ENCODE measurements around the gene WARS2.
"Not testable (repeated sequence)": the region's sequence is repeated elsewhere in the genome, so short reads cannot be mapped to it uniquely, and the experiment has no call there.

WARS2 gene

DNA sequence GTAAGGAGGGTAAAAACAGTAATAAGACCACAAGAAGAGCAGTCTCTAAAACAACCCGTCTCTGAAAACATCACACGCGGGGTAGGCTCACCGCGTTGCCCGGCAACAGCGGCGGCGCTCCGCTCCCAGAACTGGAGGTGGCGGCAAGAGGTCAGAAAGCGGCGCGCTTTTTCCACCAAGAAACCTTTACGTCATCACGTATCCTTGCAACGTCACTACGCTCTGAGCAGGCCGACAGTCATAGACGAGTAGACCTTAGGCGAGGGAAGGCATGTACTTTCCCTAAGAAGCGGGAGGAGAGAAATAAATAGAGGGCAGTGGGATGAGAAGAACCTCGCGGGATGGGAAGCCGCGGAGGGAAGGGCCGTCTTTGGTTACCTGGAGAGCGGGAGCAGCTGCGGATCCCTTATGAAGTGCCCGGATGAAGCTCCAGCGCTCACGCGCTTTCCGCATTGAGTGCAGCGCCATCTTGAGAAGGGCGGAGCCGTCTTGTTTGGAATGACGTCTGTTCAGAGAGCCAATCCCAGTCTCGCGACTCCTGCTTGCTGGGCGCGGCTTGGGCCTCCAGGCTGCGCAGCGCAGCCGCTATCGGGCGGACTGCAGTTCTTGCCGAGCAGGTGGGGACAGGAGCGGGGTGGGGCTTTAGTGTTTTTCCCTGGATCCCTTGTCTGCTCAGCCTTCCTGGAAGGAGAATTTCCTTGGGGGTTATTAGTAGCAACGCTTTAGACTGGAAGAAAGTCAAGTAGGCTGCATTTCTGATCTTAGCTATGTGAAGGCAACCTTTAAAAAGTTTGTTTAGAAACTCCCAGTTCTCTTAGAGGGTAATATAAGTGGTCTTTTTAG lies at the start of gene WARS2:
Gene WARS2 (minus strand): TSS at position 477 of the 843 bp plus-strand sequence. CDS start 9 bp downstream, at position 468.
- DNase-seq, result peak; percentile 31

DNA sequence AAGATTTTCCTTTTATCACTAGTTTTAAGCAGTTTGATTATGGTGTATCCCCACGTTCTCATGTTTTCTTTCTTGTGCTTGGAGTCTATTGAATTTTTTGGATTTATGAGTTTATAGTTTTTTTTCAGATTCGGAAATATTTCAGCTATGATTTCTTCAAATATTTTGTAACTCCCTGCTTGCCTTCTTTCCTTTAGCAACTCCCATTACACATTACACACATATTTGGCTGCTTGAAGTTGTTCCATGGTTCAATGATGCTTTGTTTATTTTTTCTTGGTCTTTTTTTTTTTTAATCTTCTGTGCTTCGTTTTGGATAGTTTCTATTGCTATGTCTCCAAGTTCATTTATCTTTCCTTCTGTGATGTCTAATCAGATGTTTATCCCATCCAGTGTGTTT lies 48.5 kb upstream of the WARS2 start:
- DNase-seq, result no peak

DNA sequence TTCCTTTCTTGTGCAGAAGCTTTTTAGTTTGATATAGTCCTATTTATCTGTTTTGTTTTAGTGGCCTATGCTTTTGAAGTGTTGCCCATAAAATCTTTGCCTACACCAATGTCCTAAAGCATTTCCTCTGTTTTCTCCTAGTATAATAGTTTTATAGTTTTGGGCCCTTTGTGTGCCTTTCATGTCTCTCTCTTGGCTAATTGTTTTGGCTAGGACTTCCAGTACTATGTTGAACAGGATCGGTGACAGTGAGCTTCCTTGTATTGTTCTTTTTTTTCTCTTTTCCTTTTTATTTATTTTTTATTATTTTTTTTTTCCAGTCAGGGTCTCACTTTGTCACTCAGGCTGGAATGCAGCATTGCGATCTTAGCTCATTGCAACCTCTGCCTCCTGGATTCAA lies 47.0 kb upstream of the WARS2 start:
- DNase-seq, result no peak

DNA sequence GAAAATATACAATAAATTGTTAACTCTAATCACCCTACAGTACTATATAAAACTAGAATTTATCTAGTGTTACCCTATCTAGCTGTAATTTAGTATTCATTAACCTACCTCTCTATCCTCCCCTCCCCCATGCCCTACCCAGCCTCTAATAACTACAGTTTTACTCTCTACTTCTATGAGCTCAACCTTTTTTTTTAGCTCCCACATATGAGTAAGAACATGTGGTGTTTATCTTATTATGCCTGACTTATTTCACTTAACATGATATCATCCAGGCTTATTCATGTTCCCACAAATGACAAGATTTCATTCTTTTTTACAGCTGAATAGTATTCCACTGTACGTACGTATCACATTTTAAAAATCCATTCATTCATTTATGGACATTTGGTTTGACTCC lies 46.0 kb upstream of the WARS2 start:
- no peak for DNase-seq

DNA sequence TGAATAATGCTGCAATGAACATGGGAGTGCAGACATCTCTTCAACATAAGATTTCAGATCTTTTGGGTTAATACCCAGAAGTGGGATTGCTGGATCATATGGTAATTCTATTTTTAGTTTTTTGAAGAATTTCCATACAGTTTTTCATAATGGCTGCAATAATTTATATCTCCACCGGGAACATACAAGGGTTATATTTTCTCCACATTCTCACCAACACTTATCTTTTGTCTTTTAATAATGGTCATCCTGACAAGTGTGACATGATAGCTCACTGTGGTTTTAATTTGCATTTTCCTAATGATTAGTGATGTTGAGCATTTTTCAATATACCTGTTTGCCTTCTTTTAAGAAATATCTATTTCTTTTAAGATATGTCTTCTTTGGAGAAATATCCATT lies 44.5 kb upstream of the WARS2 start:
- no peak for DNase-seq

DNA sequence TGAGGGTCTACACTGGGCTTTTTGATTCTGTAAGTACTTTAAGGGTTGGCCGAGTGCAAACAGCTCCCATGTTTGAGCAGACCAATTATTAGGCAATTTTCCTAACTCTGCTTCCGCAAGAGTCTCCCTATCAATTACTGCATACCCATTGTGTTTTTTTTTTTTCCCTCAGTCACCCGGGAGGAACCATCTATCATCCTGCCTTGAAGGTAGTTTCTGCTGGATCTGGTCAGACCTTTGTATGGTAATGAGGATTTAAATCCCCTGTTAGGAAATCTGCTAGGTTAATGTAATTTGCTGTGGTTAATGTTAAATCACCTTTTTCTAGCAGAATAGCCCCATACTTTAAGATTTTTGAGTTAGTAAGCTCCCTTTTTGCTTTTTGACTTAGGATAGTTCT lies 40.8 kb upstream of the WARS2 start:
- DNase-seq, result no peak

DNA sequence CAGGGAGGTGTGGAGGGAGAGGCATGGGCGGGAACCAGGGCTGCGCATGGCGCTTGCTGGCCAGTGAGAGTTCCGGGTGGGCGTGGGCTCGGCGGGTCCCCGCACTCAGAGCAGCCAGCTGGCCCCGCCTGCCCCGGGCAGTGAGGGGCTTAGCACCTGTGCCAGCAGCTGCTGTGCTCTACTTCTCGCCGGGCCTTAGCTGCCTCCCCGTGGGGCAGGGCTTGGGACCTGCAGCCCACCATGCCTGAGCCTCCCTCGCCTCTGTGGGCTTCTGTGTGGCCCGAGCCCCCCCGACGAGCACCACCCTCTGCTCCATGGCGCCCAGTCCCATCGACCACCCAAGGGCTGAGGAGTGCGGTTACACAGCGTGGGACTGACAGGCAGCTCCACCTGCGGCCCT lies 38.6 kb upstream of the WARS2 start:
- DNase-seq, result no peak

DNA sequence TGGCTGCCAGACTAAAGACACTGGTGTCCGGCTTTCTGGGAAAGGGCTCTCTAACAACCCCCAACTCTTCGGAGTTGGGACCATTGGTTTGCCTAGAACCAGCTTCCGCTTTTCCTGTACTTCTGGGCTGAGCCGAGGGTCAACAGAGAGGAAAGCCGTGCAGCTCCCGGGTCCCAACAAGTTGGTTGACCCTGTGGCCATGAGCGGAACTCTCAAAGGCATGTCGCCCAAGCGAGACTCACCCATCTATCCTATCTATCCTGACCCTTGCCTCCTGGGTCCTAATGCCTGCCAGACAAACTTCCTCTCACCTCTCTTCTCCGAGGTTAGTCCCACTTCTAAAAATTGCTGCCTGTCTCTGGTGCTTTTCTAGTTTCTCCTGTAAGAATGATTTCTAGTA lies 32.5 kb upstream of the WARS2 start:
- DNase-seq, result not testable (repeated sequence)

DNA sequence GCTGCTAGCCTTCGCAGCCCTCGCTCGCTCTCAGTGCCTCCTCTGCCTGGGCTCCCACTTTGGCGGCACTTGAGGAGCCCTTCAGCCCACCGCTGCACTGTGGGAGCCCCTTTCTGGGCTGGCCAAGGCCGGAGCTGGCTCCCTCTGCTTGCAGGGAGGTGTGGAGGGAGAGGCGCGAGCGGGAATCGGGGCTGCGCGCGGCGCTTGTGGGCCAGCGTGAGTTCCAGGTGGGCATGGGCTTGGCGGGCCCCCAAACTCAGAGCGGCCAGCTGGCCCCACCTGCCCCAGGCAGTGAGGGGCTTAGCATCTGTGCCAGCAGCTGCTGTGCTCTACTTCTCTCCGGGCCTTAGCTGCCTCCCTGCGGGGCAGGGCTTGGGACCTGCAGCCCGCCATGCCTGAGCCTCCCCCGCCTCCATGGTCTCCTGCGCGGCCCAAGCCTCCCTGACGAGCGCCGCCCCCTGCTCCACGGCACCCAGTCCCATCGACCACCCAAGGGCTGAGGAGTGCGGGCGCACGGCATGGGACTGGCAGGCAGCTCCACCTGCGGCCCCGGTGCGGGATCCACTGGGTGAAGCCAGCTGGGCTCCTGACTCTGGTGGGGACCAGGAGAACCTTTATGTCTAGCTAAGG lies 31.0 kb upstream of the WARS2 start:
- not testable (repeated sequence) for DNase-seq

DNA sequence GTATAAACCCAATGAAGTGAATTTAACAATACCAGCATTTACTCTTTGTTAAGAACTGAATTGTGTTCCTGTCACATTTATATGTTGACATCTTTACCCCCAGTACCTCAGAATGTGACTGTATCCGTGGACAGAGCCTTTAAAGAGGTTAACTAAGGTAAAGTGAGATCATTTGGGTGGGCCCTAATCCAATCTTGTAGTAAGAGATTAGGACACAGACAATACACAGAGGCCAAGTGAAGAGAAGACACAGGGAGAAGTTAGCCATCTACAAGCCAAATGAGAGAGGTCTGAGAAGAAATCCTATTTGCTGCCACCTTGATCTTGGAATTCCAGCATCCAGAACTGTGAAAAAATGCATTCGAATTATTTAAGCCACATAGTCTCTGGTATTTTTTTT lies 22.9 kb upstream of the WARS2 start:
- no peak for DNase-seq

DNA sequence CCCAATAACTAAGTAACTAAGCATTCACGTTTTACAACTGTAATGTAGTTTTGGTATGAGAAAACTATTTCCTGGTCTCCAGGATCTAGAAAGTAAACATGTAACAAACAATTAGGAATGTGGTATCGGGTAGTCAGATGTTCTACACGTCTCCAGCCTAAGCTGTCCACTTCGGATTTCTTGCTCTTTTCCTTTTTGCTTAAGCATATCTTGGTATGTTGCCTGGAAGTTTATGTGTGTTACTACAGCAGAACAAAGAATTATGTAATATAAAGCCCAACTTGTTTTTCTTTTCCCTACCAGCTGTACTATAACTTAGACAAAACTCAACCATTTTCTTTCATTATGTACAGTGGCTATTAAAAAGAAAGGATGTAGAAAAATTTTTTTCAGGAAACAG lies 20.4 kb upstream of the WARS2 start:
- no peak for DNase-seq

DNA sequence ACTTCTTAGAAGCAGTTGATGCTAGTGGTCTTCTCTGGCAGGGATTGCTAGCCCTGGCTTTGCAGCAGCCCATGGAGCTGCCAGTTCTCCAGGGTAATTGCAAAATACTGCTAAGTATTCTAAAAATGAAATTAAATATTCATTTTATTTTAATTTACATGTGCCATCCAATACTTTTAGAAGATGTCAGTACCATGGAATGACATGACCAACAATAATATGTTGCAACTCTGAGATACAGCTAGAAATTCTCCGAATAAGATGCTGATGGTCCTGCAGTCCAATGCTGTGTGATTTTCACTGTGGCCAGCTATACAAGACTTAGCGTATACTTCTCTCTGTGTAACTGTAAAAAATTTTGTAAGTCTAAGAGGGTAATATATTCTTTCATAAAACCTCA lies 20.0 kb upstream of the WARS2 start:
- DNase-seq, result no peak

DNA sequence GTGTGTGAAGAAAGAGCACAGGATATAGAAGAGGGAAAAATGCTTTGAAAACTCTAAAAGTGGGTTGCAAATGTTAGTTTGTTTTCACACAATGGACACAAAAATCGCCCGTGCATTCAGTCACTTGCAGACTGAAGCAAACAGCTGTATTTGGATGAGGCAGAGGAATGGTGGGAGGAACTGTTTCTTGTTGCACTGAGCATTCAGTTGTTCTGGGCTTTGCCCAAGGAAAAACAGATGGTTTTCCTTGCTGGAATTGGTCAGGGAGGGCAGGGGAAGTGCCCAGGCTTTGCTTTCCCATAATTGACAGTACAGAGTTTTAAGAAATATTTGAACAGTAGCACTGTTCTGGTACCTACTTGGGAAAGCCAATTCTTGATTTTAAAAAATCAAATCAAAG lies 19.5 kb upstream of the WARS2 start:
- no peak for DNase-seq

DNA sequence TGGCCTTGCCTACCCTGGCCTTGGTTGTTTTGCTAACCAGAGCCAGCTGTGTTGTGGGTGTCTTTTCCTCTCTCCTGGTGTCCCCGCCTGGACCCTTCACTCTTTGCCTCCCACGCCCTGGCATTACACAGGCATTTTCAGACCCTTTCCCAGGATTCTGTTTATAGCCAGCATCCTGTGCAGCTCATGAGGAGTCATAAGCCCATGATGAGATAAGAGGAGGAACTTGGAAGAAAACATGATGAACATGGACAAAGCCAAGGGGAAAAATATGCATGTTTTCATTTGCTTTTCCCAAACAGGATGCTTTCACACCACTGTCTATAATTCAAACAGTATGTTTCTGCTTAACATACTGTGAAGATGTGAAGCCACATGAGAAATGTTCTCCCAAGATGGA lies 18.7 kb upstream of the WARS2 start:
- no peak for DNase-seq

DNA sequence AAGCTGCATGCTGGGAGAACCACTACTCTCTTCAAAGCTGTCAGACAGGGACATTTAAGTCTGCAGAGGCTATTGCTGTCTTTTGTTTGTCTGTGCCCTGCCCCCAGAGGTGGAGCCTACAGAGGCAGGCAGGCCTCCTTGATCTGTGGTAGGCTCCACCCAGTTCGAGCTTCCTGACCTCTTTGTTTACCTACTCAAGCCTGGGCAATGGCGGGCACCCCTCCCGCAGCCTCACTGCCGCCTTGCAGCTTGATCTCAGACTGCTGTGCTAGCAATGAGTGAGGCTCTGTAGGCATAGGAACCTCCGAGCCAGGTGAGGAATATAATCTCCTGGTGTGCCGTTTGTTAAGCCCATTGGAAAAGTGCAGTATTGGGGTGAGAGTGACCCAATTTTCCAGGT lies 16.3 kb upstream of the WARS2 start:
- DNase-seq, result not testable (repeated sequence)

DNA sequence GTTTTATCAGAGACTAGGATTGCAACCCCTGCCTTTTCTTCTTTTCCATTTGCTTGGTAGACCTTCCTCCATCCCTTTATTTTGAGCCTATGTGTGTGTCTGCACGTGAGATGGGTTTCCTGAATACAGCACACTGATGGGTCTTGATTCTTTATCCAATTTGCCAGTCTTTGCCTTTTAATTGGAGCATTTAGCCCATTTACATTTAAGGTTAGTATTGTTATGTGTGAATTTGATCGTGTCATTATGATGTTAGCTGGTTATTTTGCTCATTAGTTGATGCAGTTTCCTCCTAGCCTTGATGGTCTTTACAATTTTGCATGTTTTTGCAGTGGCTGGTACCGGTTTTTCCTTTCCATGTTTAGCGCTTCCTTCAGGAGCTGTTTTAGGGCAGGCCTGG lies 14.6 kb upstream of the WARS2 start:
- not testable (repeated sequence) for DNase-seq

DNA sequence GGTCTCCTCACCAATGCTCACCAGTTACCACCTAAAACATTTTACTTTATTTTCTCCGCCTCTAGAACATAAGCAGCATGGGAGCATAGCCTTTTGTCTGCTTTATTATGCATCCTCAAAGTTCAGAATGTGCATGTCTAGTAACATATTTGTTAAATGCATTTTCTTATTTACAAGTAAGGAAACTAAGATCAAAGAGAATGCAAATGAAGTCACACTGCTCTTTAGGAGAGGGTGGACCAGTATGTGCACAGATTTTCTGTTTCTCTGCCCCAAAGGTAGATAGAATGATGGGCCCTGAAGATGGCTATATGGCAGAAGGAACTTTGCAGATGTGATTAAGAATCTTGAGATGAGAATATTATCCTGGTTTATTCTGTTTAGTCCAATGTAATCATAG lies 9.7 kb upstream of the WARS2 start:
- DNase-seq, result no peak

DNA sequence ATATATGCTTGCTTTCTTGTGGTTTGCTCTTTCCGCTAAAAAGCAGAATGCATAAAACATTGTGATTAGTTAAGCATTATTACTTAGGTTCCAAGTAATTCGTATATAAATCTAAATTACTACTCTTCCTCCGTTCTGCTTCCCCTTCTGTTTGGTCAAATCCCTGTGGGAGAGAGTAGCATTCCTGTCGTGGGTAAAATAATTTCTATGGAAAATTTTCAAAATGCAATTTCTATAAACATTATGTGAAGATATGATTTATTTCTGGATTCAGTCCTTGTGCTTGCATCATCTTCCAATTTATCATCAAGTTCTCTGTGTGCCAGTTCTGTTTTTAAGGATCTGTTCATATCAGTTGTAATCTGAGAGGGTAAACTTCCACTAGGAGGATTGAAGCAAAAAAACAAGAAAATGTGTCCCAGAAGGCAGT lies 7.2 kb upstream of the WARS2 start:
- DNase-seq, result no peak

DNA sequence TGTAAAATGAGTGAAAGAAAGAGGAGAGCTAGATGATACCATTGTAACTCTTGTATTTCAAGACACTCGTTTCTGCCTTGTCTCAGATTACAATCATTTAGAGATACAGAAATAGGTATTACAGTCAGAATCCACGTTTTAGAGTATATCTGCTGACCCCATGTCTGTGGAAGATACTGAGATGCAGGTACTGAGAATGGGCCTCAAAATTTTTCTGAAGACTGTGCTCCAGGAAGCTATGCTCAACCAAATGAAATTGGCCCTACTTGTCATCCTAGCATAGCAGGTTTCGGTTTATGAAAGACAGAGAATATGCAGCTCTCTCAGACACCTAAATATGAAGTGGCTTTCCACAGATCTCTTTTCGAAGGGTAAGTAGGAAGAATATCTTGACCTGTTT lies 6.0 kb upstream of the WARS2 start:
- DNase-seq, result no peak

DNA sequence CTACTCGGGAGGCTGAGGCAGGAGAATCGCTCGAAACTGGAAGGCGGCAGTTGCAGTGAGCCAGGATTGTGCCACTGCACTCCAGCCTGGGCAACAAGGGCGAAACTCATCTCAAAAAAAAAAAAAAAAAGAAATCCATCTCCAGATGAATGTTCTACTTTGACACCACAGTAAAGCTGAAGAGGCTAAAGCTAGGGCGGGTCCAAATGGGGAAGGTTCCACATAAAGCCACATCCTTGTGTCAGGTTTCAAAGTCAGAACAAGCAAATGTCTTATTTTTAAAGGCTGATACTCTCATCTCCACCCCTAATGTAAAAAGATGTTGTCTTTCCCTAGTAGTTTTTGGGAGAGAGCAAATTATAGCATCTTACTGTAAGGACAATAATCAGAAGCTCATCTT lies 4.4 kb upstream of the WARS2 start:
- DNase-seq, result no peak

DNA sequence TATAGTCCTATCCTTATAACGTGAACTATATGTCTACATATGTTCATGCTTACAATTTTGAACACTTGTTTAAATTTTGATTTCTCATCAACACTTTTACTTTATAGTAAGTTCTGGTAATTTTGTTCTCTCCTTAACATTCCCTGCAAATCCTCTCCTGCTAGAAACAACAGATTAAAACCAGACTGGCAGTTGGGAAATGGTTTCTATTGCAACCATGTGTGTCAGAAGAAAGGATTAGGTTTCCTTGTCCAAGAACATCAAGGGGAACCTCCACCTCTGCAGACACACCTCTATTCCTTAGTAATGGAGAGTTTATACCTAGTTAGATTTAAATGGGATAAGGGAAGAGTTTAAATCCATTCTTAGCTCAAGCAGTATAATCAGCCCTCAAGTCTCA lies 3.3 kb upstream of the WARS2 start:
- no peak for DNase-seq

DNA sequence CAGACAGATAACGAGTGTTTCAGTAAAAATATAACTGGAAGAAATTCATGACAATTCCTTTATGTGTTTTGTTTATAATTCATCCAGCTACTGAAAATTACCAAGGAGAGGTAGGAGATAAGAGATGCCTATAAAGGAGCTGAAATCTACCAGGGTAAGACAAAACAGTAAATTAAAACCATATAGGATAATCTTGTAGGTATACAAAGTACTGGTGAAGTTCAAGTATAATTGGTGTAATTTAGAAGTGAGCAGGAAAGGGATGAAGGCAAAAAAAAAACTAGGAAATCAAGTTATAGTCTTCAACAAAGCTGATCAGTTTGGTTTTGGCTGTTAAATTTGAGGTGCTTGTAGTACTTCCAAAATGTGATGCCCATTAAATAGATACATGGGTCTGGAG lies 1.2 kb upstream of the WARS2 start:
- DNase-seq, result no peak

DNA sequence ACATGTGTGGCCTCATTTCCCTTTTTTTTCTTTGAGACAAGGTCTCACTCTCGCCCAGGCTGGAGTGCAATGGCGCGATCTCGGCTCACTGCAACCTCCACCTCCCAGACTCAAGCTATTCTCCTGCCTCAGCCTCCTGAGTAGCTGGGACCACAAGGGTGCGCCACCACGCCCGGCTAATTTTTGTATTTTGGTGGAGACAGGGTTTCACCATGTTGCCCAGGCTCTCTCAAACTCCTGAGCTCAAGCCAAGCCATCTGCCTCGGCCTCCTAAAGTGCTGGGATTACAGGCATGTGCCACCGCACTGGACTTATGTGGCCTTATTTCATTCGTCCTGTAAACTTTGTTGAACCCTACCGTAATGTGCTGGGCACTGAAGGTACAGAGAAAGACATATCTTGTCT lies 569 bp upstream of the WARS2 start:
- DNase-seq, result no peak

DNA sequence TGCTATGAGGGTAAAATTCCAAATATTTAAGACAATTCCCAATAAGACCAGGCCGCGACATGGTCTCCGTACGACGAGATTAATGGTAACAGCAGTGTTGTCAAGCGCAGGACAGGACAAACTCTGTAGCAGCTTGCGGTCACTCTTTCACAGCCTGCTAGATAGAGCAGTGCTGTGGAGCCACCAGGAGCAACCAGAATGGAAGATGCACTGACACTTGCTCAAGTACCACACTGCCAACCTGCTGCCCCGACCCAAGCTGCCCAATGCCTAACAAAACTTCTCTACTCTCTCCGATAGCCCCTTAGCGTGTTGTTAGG lies 636 bp downstream of the WARS2 start:
- DNase-seq, result no peak

DNA sequence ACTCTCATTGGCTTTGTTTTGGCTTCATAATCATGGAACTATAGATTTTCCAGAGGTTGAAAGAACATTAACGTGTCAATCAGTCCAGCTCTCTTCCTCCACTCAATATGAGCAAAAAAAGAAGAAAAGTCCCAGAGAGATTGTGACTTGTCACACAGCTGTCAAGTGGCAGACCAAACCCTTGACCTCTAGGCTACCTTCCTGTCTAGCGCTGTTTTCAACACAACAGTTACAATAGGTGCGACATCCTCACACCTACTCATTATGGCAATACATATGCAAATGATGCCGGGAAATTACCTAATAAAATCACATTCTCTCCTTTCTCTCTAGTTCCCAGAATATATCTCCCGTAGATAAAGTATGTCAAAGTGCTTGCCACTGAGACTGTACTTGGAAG lies 1.1 kb downstream of the WARS2 start:
- DNase-seq, result no peak
